Common myeloid progenitor, CD34-positive (primary cell): ENCODE results near the gene FBXO28.

Experiments
- CTCF ChIA-PET: fragments of 350-600 bp; sonication (Branson Sonifier 250); formaldehyde crosslinking; loops from one replicate; lab custom pipeline; 2021; ENCODE audit warnings: antibody characterized with exemption; lab: Charles Lee
- POLR2A ChIA-PET: fragments of 350-600 bp; sonication (Branson Sonifier 250); formaldehyde crosslinking; loops from one replicate; lab custom pipeline; 2021; ENCODE audit warnings: antibody characterized with exemption; lab: Charles Lee
- DNase-seq, 3 donors: peaks; one replicate each; pipeline versions ENCODE4 v3.0.0 to v3.0.0-alpha.2; 2013
- H3K27ac ChIP-seq, 2 experiments: 1 replicate in 1 of 2; 2 replicates in 1 of 2; pipeline ENCODE4 v1.7.0; 2013; ENCODE audit warnings: inconsistent platforms in 2 of 2, low read length in 2 of 2, mild to moderate bottlenecking in 2 of 2, low read depth in 1 of 2, moderate library complexity in 1 of 2; ENCODE audit not compliant: severe bottlenecking in 2 of 2, insufficient read depth in 1 of 2, poor library complexity in 1 of 2
- H3K27me3 ChIP-seq, 5 experiments: replicated peaks in 2 of 5; 1 replicate in 3 of 5; 2 replicates in 2 of 5; pipeline versions ENCODE4 v1.6.1 to v1.7.0; 2013; ENCODE audit warnings: low read length in 4 of 5, mild to moderate bottlenecking in 2 of 5, moderate library complexity in 2 of 5, inconsistent platforms in 1 of 5; ENCODE audit not compliant: insufficient read depth in 5 of 5, control insufficient read depth in 4 of 5
- H3K36me3 ChIP-seq, 4 experiments: 1 replicate in 2 of 4; 2 replicates in 2 of 4; pipeline versions ENCODE4 v1.6.1 to v1.7.0; 2013; ENCODE audit warnings: low read length in 3 of 4, control low read depth in 1 of 4, mild to moderate bottlenecking in 1 of 4; ENCODE audit not compliant: control insufficient read depth in 4 of 4, insufficient read depth in 4 of 4
- H3K4me1 ChIP-seq, 4 experiments: 1 replicate in 3 of 4; 2 replicates in 1 of 4; pipeline versions ENCODE4 v1.6.1 to v1.7.1; 2013; ENCODE audit warnings: low read length in 3 of 4, mild to moderate bottlenecking in 3 of 4, control low read depth in 1 of 4, inconsistent platforms in 1 of 4, moderate library complexity in 1 of 4; ENCODE audit not compliant: control insufficient read depth in 4 of 4, insufficient read depth in 4 of 4; ENCODE audit errors: control extremely low read depth in 1 of 4
- H3K4me3 ChIP-seq, 7 experiments: 1 replicate in 4 of 7; 2 replicates in 3 of 7; pipeline versions ENCODE4 v1.5.1 to v1.7.0; 2013; ENCODE audit warnings: mild to moderate bottlenecking in 7 of 7, low read length in 6 of 7, moderate library complexity in 6 of 7, inconsistent platforms in 2 of 7, low read depth in 2 of 7, control low read depth in 1 of 7; ENCODE audit not compliant: insufficient read depth in 4 of 7, control insufficient read depth in 1 of 7; ENCODE audit errors: extremely low read depth in 1 of 7
- H3K9me3 ChIP-seq, 5 experiments: 1 replicate in 4 of 5; 2 replicates in 1 of 5; pipeline versions ENCODE4 v1.6.1 to v1.7.1; 2013; ENCODE audit warnings: low read length in 4 of 5, mild to moderate bottlenecking in 2 of 5, inconsistent platforms in 1 of 5, low read depth in 1 of 5, moderate library complexity in 1 of 5; ENCODE audit not compliant: control insufficient read depth in 4 of 5, insufficient read depth in 2 of 5; ENCODE audit errors: control extremely low read depth in 1 of 5
- WGBS: methylation state at CpG from one replicate; pipeline ENCODE4 v1.1.5; 2013; ENCODE audit not compliant: insufficient coverage; 5-methylcytosine and 5-hydroxymethylcytosine counted together

FBXO28 gene

GRCh38 chr1:224172229-224172628 lies 58.3 kb downstream of the FBXO28 start:
- H3K9me3 ChIP-seq: no peaks in the 10 kb centered on the region
- H3K27ac ChIP-seq: no peak overlapping the region
- POLR2A ChIA-PET: no interaction called here
- CTCF ChIA-PET: interaction anchor here (0.9 to 1.0 kb wide), 2 partner anchors 10 to 14 kb away, joined by 3 read pairs; no protein-coding TSS in a partner anchor
- WGBS: 90% methylated on average over 3 of the region's 3 CpGs
- H3K27me3 ChIP-seq: no peaks in the 10 kb centered on the region
- H3K4me3 ChIP-seq: no peak overlapping the region
- H3K36me3 ChIP-seq: no peaks in the 10 kb centered on the region
- no peak for DNase-seq
- peaks cover 8 to 25% (median 18%) of the 10 kb centered on the region in 4 experiments for H3K4me1 ChIP-seq

DNA sequence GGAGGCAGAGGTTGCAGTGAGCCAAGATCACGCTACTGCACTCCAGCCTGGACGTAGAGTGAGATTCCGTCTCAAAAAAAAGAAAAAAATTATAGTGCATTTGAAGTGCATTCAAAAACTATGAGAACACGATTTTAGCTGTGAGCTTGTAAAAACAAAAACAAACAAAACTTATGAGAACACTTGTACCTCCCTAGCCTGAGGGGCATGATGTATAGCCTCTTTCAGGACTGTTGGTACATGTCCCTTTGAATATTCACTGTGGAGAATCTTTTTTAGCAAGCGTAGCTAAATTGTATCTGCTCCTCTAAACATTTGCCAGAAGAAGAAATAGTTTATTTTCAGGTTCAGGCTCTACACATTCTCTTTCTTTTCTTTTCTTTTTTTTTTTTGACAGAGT lies 59.6 kb downstream of the FBXO28 start:
- WGBS: 100% methylated on average over 1 of the region's 5 CpGs
- Histone ChIP-seq H3K4me3 (no peak overlapping the region), H3K9me3 (no peaks in the 10 kb centered on the region), H3K36me3 (no peaks in the 10 kb centered on the region), H3K27me3 (no peaks in the 10 kb centered on the region), H3K4me1 (peaks cover 8 to 24% (median 18%) of the 10 kb centered on the region in 4 experiments), H3K27ac (no peak overlapping the region)
- ChIA-PET CTCF (no interaction called here), POLR2A (no interaction called here)
- no peak for DNase-seq

DNA sequence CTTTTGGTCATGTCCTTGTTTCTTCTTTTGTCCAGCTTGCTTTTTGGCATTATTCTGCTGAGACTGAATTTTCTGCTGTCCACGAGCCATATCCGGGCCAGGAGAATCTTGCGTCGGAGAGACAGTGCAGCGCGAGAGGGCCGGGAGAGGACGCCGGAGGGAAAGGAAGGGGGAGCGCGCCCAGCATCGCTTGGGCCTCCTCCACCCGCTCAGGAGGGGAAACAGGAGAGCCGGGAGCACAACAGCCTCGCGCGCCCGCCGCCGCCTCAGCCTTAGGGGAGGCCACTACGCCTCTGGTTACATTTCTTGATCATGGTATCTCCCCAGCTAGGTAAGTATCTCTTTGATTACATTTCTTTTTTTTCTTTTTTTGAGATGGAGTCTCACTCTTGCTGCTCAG lies 61.7 kb downstream of the FBXO28 start:
- H3K36me3 ChIP-seq: no peaks in the 10 kb centered on the region
- no peaks in the 10 kb centered on the region for H3K9me3 ChIP-seq
- H3K4me3 ChIP-seq: peak overlapping the region in 2 of 7 experiments; percentile 36 to 57
- DNase-seq: no peak
- ChIA-PET POLR2A (no interaction called here), CTCF (no interaction called here)
- no peaks in the 10 kb centered on the region for H3K27me3 ChIP-seq
- no peak overlapping the region for H3K27ac ChIP-seq
- 21% methylated on average over 19 of the region's 21 CpGs for WGBS
- peaks cover 0 to 4% (median 1%) of the 10 kb centered on the region in 4 experiments for H3K4me1 ChIP-seq

- WGBS: 97% methylated on average over 9 of the region's 9 CpGs
- H3K4me1 ChIP-seq: peaks cover 0 to 11% (median 7%) of the 10 kb centered on the region in 4 experiments
- CTCF ChIA-PET: interaction anchor here (1.3 kb wide), 1 partner anchor 28 kb away, joined by 3 read pairs; no protein-coding TSS in a partner anchor
- no peak for DNase-seq
- H3K27ac ChIP-seq: no peak overlapping the region
- POLR2A ChIA-PET: interaction anchor here (0.6 to 0.7 kb wide), 2 partner anchors 27 to 40 kb away, joined by 4 read pairs; no protein-coding TSS in a partner anchor
- H3K36me3 ChIP-seq: no peaks in the 10 kb centered on the region
- H3K9me3 ChIP-seq: no peaks in the 10 kb centered on the region
- H3K4me3 ChIP-seq: no peak overlapping the region
- no peaks in the 10 kb centered on the region for H3K27me3 ChIP-seq
Observed at GRCh38 chr1:224177356-224177999, 63.6 kb downstream of the FBXO28 start.

GRCh38 chr1:224178894-224179293 lies 65.0 kb downstream of the FBXO28 start:
- Histone ChIP-seq H3K4me1 (peaks cover under 1 to 18% (median 11%) of the 10 kb centered on the region in 4 experiments), H3K9me3 (no peaks in the 10 kb centered on the region), H3K27me3 (no peaks in the 10 kb centered on the region), H3K36me3 (no peaks in the 10 kb centered on the region), H3K4me3 (no peak overlapping the region), H3K27ac (no peak overlapping the region)
- ChIA-PET POLR2A (no interaction called here), CTCF (interaction anchor here (1.3 kb wide), 1 partner anchor 26 kb away, joined by 3 read pairs; no protein-coding TSS in a partner anchor)
- WGBS: no CpG with 5 or more reads among the region's 5 CpGs
- no peak for DNase-seq

DNA sequence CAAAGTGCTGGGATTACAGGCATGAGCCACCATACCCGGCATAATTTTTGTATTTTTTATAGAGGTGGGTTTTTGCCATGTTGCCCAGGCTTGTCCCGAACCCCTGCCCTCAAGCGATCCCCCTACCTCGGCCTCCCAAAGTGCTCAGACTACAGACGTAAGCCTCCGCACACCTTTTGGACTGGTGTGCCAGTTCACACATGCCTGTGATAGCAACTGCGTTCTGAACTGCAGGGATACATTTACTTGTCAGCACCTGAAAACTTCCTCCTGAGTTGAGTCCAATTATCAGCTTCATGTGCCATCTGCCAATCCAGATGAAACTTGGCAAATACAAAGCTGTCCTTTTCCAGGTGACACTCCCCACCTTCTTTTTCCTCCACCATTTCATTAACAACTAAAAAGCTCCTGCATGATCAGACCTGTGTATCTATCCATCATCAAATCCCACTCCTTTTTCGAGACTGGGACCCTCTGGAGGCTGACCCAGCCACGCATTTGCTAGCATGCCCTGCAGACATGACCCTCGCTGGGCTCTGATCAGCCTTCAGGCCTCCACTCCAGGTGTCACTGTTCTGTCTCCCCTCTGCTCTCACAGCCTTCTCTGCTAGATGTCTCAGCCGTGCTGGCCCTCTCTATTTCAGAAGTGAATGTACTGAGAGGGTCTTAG lies 67.0 kb downstream of the FBXO28 start:
- POLR2A ChIA-PET: no interaction called here
- DNase-seq: no peak
- Histone ChIP-seq H3K9me3 (no peaks in the 10 kb centered on the region), H3K4me3 (no peak overlapping the region), H3K27me3 (no peaks in the 10 kb centered on the region), H3K27ac (no peak overlapping the region), H3K36me3 (peaks cover 0 to 8% (median 0%) of the 10 kb centered on the region in 4 experiments), H3K4me1 (peaks cover 6 to 27% (median 20%) of the 10 kb centered on the region in 4 experiments)
- 96% methylated on average over 10 of the region's 11 CpGs for WGBS
- CTCF ChIA-PET: interaction anchor here (0.9 to 4.3 kb wide), 3 partner anchors 11 to 47 kb away, joined by 3 to 15 read pairs (median 3); no protein-coding TSS in a partner anchor

DNA sequence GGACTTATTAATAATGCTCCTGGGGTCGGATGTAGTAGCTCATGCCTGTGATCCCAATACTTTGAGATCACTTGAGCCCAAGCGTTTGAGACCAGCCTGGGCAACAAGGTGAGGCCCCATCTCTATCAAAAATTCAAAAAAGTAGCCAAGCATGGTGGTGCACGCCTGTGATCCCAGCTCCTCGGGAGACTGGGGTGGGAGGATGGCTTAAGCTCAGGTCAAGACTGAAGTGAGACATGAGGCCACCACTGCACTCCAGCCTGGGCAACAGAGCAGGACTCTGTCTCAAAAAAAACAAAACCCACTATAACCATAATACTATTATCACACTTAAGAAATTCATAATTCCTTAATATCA lies 67.5 kb downstream of the FBXO28 start:
- peaks cover 6 to 27% (median 20%) of the 10 kb centered on the region in 4 experiments for H3K4me1 ChIP-seq
- 95% methylated on average over 4 of the region's 4 CpGs for WGBS
- no peak for DNase-seq
- peaks cover 0 to 10% (median 0%) of the 10 kb centered on the region in 4 experiments for H3K36me3 ChIP-seq
- H3K27ac ChIP-seq: no peak overlapping the region
- H3K9me3 ChIP-seq: no peaks in the 10 kb centered on the region
- POLR2A ChIA-PET: no interaction called here
- CTCF ChIA-PET: interaction anchor here (0.9 to 4.3 kb wide), 3 partner anchors 12 to 47 kb away, joined by 3 to 15 read pairs (median 3); no protein-coding TSS in a partner anchor
- no peak overlapping the region for H3K4me3 ChIP-seq
- H3K27me3 ChIP-seq: no peaks in the 10 kb centered on the region
